Esophagus muscularis mucosa (tissue), 4 donors: ENCODE measurements around the gene ACADS. TPM values are rescaled to one million over a fixed set of nuclear protein-coding genes. Genes with fewer than 3 reads are reported as not detected.

Source experiments
- DNase-seq: peaks from one replicate; pipeline ENCODE4 v3.0.0-alpha.2; 2017; ENCODE audit errors: extremely low spot score
- H3K27ac ChIP-seq, 4 donors: fragments of 200-600 bp; sonication (generic); replicated peaks in 1 of 4; 1 replicate in 3 of 4; 2 replicates in 1 of 4; pipeline ENCODE4 v1.5.1; 2016 to 2019; ENCODE audit warnings: mild to moderate bottlenecking in 1 of 4
- H3K27me3 ChIP-seq, 4 donors: fragments of 200-600 bp; sonication (generic); one replicate each; pipeline versions ENCODE4 v1.5.1 to v1.6.0; 2016 to 2019
- H3K36me3 ChIP-seq, 4 donors: fragments of 200-600 bp; sonication (generic); one replicate each; pipeline ENCODE4 v1.5.1; 2016 to 2019
- H3K4me1 ChIP-seq, 4 donors: fragments of 200-600 bp; sonication (generic); one replicate each; pipeline ENCODE4 v1.5.1; 2016 to 2019
- H3K4me3 ChIP-seq, 4 donors: fragments of 200-600 bp; sonication (generic); 1 replicate in 2 of 4; 2 replicates in 2 of 4; pipeline ENCODE4 v1.5.1; 2016 to 2019; ENCODE audit warnings: mild to moderate bottlenecking in 4 of 4, moderate library complexity in 1 of 4
- H3K9me3 ChIP-seq, 4 donors: fragments of 200-600 bp; sonication (generic); 1 replicate in 3 of 4; 2 replicates in 1 of 4; pipeline ENCODE4 v1.5.1; 2016 to 2019
- EP300 ChIP-seq: sonication (generic); formaldehyde crosslinking; IDR thresholded peaks from one replicate; pipeline ENCODE4 v1.6.1; 2017; ENCODE audit warnings: antibody characterized with exemption
- POLR2A ChIP-seq: fragments of 450-650 bp; IDR thresholded peaks from one replicate; pipeline ENCODE4 v1.6.1; 2017; ENCODE audit warnings: antibody characterized with exemption, moderate library complexity, mild to moderate bottlenecking, low read depth
- POLR2AphosphoS5 ChIP-seq, 2 donors: sonication (generic); formaldehyde crosslinking; IDR thresholded peaks; one replicate each; pipeline ENCODE4 v1.6.1; 2017; ENCODE audit warnings: antibody characterized with exemption in 2 of 2
- WGBS: methylation state at CpG from one replicate; pipeline ENCODE4 v1.1.5; 2018; 5-methylcytosine and 5-hydroxymethylcytosine counted together
- intact Hi-C: fragments of 100-400 bp; cut with DNase I; formaldehyde crosslinking; loops from one replicate; pipeline ENCODE4 v1.15.1; 2023
- total RNA-seq, 4 donors: library from RNA; depleted of rRNA; stranded (reverse); fragments of >200 nt; gene quantifications; one replicate each; pipeline versions ENCODE4 v1.1.0 to v1.2.1, GENCODE V29; 2016
- TF ChIP-seq, protein P1 (sequence below), 3 experiments: fragments of 200-600 bp in 2 of 3; fragments of 450-650 bp in 1 of 3; sonication (generic) in 2 of 3; IDR thresholded peaks; one replicate each; pipeline ENCODE4 v1.5.1; 2017 to 2019; ENCODE audit warnings: antibody characterized with exemption in 3 of 3, mild to moderate bottlenecking in 2 of 3, moderate library complexity in 1 of 3

Gene ACADS
- total RNA-seq, 4 donors from 2014 or later: 31.6 to 64.2 (median 46.0) TPM

DNA sequence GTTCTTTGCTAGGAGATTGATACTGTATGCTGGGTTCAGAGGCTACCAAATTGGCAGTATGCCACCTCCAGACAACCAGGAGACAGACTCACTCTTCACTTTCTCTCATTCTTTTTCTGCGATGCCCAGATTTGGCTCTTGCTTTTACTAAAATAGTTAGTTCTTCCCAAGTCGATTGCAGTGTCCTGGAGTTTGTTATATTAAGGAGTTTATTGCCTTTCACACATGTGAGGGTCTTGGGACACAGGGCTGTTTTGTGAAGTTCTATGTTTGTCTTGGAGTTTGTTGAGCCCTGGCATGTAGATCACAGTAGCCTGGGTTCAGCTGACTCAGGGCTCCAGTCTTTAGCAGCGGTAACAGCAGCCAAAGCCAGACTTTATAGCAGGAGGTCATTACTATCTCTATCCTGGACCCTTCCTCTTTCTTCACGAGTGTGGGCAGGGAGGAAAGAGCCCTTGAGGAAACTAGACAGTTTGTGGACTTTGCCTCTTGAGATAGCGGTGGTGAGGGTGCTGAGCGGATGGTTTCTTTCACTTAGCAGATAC is 37.0 kb upstream of the ACADS start:
- no peak for DNase-seq
- Histone ChIP-seq H3K4me1 (peaks cover 52 to 70% (median 60%) of the 10 kb centered on the region in 4 donors), H3K27ac (peak overlapping the region; percentile 94 to 96 (median 94)), H3K27me3 (no peaks in the 10 kb centered on the region), H3K4me3 (peak overlapping the region; percentile 84 to 98 (median 88)), H3K36me3 (peaks cover 0 to 9% (median 0%) of the 10 kb centered on the region in 4 donors), H3K9me3 (no peaks in the 10 kb centered on the region)
- WGBS: 17% methylated on average over 6 of the region's 6 CpGs
- intact Hi-C loops: loop anchor here (2.0 to 5.0 kb wide), 2 partner anchors 22 to 36 kb away; partner anchors contain the start of gene UNC119B
- TF ChIP-seq EP300 (no peak), POLR2A (no peak), POLR2AphosphoS5 (IDR thresholded peaks at IDR 0.05) (no peak)
- TF ChIP-seq, protein P1, sequence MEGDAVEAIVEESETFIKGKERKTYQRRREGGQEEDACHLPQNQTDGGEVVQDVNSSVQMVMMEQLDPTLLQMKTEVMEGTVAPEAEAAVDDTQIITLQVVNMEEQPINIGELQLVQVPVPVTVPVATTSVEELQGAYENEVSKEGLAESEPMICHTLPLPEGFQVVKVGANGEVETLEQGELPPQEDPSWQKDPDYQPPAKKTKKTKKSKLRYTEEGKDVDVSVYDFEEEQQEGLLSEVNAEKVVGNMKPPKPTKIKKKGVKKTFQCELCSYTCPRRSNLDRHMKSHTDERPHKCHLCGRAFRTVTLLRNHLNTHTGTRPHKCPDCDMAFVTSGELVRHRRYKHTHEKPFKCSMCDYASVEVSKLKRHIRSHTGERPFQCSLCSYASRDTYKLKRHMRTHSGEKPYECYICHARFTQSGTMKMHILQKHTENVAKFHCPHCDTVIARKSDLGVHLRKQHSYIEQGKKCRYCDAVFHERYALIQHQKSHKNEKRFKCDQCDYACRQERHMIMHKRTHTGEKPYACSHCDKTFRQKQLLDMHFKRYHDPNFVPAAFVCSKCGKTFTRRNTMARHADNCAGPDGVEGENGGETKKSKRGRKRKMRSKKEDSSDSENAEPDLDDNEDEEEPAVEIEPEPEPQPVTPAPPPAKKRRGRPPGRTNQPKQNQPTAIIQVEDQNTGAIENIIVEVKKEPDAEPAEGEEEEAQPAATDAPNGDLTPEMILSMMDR (IDR thresholded peaks at IDR 0.05): no peak

DNA sequence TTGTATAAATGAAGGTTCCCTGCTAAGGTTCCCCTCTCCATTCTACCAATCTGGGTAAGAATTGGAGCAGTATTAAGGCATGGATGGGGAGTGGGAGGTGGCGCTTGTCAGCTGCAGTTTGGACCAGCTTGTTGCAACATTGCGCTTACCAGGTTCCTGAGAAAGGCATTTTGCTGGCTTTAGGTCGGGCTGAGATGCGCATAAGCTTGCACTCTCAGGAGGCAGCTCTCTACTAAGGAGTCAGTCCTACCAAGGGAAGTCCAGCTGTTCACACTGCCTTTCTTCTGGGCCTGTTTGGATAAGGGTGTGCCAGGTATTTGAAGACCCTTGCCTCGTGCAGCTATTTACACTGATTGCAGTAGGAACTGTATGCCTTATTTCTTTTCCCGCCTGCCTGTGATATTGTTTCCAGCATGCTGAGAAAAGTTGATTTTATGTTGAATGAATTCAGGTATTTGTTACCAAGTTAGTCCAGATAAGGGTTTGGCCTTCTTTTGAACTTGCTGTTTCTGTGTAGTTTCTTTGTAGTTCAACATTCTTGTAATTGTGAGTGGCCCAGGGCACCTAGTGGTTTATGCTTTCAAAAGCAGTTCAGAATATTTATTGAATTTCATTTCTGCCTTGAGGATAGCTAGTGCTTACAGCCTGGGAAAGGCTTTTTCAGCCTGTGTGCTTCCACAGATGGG is 36.1 kb upstream of the ACADS start:
- H3K4me1 ChIP-seq: peaks cover 52 to 71% (median 60%) of the 10 kb centered on the region in 4 donors
- H3K9me3 ChIP-seq: no peaks in the 10 kb centered on the region
- no peak for DNase-seq
- TF ChIP-seq EP300 (no peak), POLR2AphosphoS5 (IDR thresholded peaks at IDR 0.05) (no peak), POLR2A (no peak)
- TF ChIP-seq, protein P1 (IDR thresholded peaks at IDR 0.05): no peak
- peaks cover 3 to 16% (median 8%) of the 10 kb centered on the region in 4 donors for H3K36me3 ChIP-seq
- WGBS: 73% methylated on average over 6 of the region's 6 CpGs
- H3K27ac ChIP-seq: peak overlapping the region in 1 of 4 donors; percentile 95
- H3K4me3 ChIP-seq: peak overlapping the region; percentile 84 to 98 (median 88)
- H3K27me3 ChIP-seq: no peaks in the 10 kb centered on the region
- intact Hi-C loops: loop anchor here (2.0 to 5.0 kb wide), 2 partner anchors 21 to 37 kb away; partner anchors contain the start of gene UNC119B

DNA sequence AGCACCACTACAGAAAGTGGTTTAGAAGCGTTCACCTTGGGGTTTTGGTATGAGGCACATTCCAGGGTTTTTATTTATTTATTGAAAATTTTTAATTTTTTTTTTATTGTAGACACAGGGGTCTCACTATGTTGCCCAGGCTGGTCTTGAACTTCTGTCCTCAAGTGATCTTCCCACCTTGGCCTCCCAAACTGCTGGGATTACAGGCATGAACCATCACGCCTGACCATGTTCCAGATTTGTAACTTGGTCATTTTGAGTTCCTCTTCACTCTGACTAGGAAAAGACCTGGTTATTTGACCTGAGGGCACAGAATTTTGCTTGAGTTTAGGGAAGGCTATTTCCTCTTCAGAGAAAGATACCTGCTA is 35.6 kb upstream of the ACADS start:
- no peaks in the 10 kb centered on the region for H3K9me3 ChIP-seq
- peaks cover 3 to 21% (median 13%) of the 10 kb centered on the region in 4 donors for H3K36me3 ChIP-seq
- WGBS: 94% methylated on average over 2 of the region's 2 CpGs
- H3K27me3 ChIP-seq: no peaks in the 10 kb centered on the region
- H3K27ac ChIP-seq: no peak overlapping the region
- no peak for DNase-seq
- intact Hi-C loops: no loop called here
- H3K4me3 ChIP-seq: peak overlapping the region in 1 of 4 donors; percentile 98
- H3K4me1 ChIP-seq: peaks cover 52 to 71% (median 60%) of the 10 kb centered on the region in 4 donors
- TF ChIP-seq POLR2AphosphoS5 (IDR thresholded peaks at IDR 0.05) (no peak), POLR2A (no peak), EP300 (no peak)
- TF ChIP-seq, protein P1 (IDR thresholded peaks at IDR 0.05): no peak

DNA sequence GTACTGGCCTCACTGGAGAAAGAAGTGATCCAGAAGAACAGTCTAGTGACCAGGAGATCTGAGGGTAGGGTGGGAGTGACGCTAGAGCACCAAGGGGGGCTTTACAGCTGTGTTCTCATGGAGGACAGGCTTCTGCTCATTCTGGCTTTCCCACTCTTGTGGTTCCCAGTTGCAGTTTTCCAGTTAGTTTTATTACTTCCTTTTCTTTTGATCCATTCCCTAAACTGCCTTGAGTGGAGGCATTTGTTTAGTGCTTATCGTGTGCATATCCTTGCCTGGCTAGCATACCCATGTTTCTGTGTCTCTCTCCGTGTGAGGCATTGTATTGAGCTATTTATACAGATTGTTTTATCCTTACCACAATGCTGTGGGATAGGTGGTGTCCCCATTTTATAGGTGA is 34.6 kb upstream of the ACADS start:
- TF ChIP-seq POLR2AphosphoS5 (IDR thresholded peaks at IDR 0.05) (no peak), EP300 (no peak), POLR2A (no peak)
- TF ChIP-seq, protein P1 (IDR thresholded peaks at IDR 0.05): no peak
- Histone ChIP-seq H3K27me3 (no peaks in the 10 kb centered on the region), H3K4me3 (no peak overlapping the region), H3K4me1 (peaks cover 44 to 65% (median 55%) of the 10 kb centered on the region in 4 donors), H3K27ac (no peak overlapping the region), H3K36me3 (peaks cover 10 to 30% (median 22%) of the 10 kb centered on the region in 4 donors), H3K9me3 (no peaks in the 10 kb centered on the region)
- 79% methylated on average over 3 of the region's 3 CpGs for WGBS
- intact Hi-C loops: no loop called here
- DNase-seq: no peak
